Fibroblast of lung (primary cell): ENCODE measurements around the gene ASPHD2.

ENCODE experiments used
- CTCF ChIP-seq, 2 donors: IDR thresholded peaks in 1 of 2; conservative IDR thresholded peaks in 1 of 2; 1 replicate in 1 of 2; 2 replicates in 1 of 2; pipeline ENCODE4 v1.5.1; 2011 to 2012; ENCODE audit warnings: low read length in 2 of 2, control low read depth in 1 of 2, inconsistent platforms in 1 of 2, low read depth in 1 of 2, mild to moderate bottlenecking in 1 of 2
- EZH2 ChIP-seq: IDR thresholded peaks from 2 replicates; pipeline ENCODE4 v1.5.1; 2012; ENCODE audit warnings: low read length, control low read depth, mild to moderate bottlenecking; ENCODE audit errors: missing control alignments

GRCh38 chr22:26414347-26414746 lies 14.7 kb upstream of the ASPHD2 start:
- TF ChIP-seq CTCF (conservative IDR thresholded peaks at IDR 0.05 in 1 of 2, IDR thresholded peaks at IDR 0.05 in 1 of 2; ENCODE audit: low read depth in 1 of 2, low read length in 2 of 2) (no peak), EZH2 (no peak)
